ENCODE data around the gene MIGA1. TPM values are rescaled to one million over a fixed set of nuclear protein-coding genes. Genes with fewer than 3 reads are reported as not detected.
A peak's percentile ranks its signal among the peaks of the same experiment; 100 is the strongest.
"Not testable (repeated sequence)": the region's sequence is repeated elsewhere in the genome, so short reads cannot be mapped to it uniquely, and the experiment has no call there.

Gene MIGA1
- total RNA-seq, 2 experiments from 2014 or later: 9.2 to 11.6 TPM

DNA sequence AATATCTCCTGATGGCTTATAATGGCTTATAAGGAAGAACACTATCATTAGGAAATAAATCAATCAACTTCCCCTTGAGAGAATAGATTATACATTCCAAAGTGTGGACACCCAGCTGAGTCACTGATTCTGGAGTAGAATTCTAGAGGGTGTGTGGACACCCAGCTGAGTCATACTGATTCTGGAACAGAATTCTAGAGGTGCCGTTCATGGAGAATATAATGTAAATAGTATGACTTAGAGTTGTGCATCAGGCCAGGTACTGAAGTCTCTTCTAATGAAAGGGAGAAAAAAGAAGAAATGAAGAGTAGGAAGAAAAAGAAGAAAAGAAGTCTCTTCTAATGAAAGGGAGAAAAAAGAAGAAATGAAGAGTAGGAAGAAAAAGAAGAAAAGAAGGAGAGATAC, 17.4 kb upstream of the MIGA1 start:
- Mint-ChIP-seq H3K36me3 (peaks cover 7% of the 10 kb centered on the region), H3K27ac (no peak overlapping the region), H3K4me1 (peaks cover 15% of the 10 kb centered on the region), H3K27me3 (no peaks in the 10 kb centered on the region), H3K4me3 (no peak overlapping the region), H3K9me3 (ENCODE audit: low read depth) (no peaks in the 10 kb centered on the region)
- no peak for DNase-seq
- CTCF ChIA-PET: no interaction called here
- no peak for ATAC-seq

DNA sequence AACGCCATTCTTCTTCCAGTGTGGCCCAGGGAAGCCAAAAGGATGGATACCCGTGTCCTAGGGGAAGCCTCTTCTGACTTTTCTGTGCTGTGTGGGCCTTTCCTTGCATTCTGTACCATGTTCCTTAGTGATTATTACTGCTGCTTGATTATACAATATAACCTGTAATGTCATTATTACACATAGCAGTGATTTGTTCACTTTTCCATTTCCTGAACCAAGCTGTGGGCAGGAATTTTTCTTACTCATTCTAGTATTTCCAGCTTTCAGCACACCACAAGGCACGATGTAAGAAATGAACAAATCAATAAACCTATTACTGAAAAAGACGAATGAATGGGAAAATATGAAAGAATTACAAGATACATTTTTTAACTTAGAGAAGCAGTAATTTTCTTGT, 11.4 kb upstream of the MIGA1 start:
- DNase-seq (no peak), ATAC-seq (no peak)
- H3K36me3 Mint-ChIP-seq: no peaks in the 10 kb centered on the region
- no peaks in the 10 kb centered on the region for H3K4me1 Mint-ChIP-seq
- no peaks in the 10 kb centered on the region for H3K27me3 Mint-ChIP-seq
- H3K4me3 Mint-ChIP-seq: no peak overlapping the region
- H3K9me3 Mint-ChIP-seq (ENCODE audit: low read depth): no peaks in the 10 kb centered on the region
- CTCF ChIA-PET: interaction anchor here (1.2 kb wide), 1 partner anchor 85 kb away, joined by 3 read pairs; no protein-coding TSS in a partner anchor
- H3K27ac Mint-ChIP-seq: no peak overlapping the region

DNA sequence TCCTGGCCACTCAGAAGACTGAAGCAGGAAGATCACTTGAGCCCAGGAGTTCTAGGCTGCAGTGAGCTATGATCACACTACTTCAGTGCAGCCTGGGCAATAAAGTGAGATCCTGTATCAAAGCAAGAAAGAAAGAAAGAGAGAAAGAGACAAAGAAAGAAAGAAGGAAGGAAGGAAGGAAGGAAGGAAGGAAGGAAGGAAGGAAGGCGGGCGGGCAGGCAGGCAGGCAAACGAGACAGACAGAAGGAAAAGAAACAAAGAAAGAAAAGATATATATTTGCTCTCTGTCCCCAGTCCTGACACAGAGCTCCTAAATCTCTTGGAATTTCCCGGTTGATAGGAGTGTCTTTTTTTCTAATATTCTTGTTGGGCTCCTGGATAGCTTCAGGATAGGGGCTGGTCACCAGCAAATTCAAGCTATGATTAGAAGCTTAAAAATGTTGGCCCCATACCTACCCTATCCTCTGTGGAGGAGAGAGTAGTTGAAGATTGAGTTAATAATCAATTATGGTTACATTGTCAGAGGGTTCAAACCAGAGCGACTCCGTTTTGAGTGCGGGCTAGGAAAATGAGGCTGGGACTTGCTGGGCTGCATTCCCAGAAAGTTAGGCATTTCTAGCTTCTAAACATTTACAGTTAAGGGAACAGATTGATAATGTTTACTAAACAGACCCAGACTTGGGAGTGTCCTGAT, 3.3 kb upstream of the MIGA1 start:
- H3K27ac Mint-ChIP-seq: no peak overlapping the region
- DNase-seq: no peak
- ATAC-seq: no peak
- peaks cover 18% of the 10 kb centered on the region for H3K4me1 Mint-ChIP-seq
- no peaks in the 10 kb centered on the region for H3K9me3 Mint-ChIP-seq (ENCODE audit: low read depth)
- no peaks in the 10 kb centered on the region for H3K27me3 Mint-ChIP-seq
- H3K4me3 Mint-ChIP-seq: no peak overlapping the region
- no peaks in the 10 kb centered on the region for H3K36me3 Mint-ChIP-seq
- CTCF ChIA-PET: interaction anchor here (0.6 kb wide), 1 partner anchor 711 kb away, joined by 3 read pairs; no protein-coding TSS in a partner anchor

DNA sequence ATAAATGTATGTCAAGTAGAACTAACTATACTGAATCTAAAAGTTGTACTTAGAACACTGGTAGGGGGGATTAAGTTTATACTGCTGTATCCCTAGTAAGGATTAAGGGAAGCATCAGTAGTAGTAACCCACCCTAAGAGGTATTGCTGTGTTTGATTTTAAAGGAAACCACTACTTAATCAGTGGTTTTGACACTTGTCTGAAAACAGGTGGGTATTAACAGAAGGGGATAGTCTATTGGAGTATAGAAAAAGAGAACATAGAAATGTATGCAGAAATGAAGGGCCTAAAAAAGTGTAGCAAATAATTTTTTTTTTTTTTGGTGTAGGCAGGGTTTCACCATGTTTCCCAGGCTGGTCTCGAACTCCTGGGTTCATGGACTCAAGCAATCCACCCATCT, 2.2 kb downstream of the MIGA1 start:
- H3K4me3 Mint-ChIP-seq: no peak overlapping the region
- no peaks in the 10 kb centered on the region for H3K27me3 Mint-ChIP-seq
- CTCF ChIA-PET: no interaction called here
- no peak overlapping the region for H3K27ac Mint-ChIP-seq
- H3K9me3 Mint-ChIP-seq (ENCODE audit: low read depth): peaks cover 8% of the 10 kb centered on the region
- H3K4me1 Mint-ChIP-seq: peaks cover 33% of the 10 kb centered on the region
- H3K36me3 Mint-ChIP-seq: peaks cover 37% of the 10 kb centered on the region
- no peak for DNase-seq
- ATAC-seq: no peak

DNA sequence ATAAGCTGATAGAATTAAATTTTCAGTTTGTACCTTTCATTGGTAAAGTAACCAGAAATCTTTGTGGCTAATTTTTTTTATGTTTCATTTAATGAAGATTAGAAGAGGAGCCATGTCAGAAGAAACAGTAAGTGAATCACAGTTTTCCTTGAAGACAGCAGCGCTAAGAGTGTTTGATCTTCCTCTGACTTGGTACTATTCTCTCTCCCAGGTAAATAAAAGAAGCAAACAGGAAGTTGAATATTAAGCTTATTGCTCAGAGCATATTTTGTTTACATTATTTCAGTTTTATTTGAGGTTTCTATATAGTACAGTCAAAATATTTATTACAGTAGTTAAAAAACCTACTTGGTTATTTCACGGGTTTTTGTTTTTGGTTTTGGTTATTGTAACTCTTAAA, 3.7 kb downstream of the MIGA1 start:
- Mint-ChIP-seq H3K27me3 (no peaks in the 10 kb centered on the region), H3K36me3 (peaks cover 47% of the 10 kb centered on the region), H3K4me1 (peaks cover 33% of the 10 kb centered on the region), H3K9me3 (ENCODE audit: low read depth) (peaks cover 9% of the 10 kb centered on the region), H3K4me3 (no peak overlapping the region), H3K27ac (no peak overlapping the region)
- no peak for ATAC-seq
- no peak for DNase-seq
- CTCF ChIA-PET: no interaction called here

DNA sequence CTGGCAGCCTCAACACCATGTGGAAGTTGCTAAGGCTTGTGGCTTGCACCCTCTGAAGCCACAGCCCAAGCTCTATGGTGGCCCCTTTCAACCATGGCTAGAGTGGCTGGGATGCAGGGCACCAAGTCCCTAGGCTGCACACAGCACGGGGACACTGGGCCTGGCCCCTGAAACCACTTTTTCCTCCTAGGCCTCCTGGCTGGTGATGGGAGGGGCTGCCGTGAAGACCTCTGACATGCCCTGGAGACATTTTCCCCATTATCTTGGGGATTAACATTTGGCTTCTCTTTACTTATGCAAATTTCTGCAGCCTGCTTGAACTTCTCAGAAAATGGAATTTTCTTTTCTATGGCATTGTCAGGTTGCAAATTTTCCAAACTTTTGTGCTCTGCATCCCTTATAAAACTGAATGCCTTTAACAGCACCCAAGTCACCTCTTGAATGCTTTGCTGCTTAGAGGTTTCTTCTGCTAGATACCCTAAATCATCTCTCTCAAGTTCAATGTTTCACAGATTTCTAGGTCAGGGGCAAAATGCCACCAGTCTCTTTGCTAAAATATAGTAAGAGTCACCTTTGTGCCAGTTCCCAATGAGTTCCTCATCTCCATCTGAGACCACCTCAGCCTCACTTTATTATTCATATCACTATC, 6.8 kb downstream of the MIGA1 start:
- H3K9me3 Mint-ChIP-seq (ENCODE audit: low read depth); H3K27ac Mint-ChIP-seq; CTCF ChIA-PET; DNase-seq; ATAC-seq; H3K27me3 Mint-ChIP-seq; H3K4me3 Mint-ChIP-seq: not testable (repeated sequence)
- peaks cover 61% of the 10 kb centered on the region for H3K36me3 Mint-ChIP-seq
- peaks cover 14% of the 10 kb centered on the region for H3K4me1 Mint-ChIP-seq

DNA sequence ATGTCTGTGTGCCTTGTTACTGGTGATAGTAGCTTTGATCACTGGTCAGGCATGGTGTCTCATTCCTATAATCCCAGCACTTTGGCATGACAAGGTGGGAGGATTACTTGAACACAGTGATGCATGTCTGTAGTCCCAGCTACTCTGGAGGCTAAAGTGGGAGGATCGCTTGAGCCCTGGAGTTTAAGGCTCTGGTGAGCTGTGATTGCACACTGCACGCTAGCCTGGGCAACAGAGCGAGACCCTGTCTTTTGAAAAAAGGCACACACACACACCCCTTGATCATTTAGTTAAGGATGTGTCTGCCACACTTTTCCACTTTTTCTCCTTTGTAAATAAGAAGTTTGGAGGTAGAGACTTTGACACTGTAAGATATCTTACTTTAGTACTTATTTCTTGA, 15.1 kb downstream of the MIGA1 start:
- H3K4me1 Mint-ChIP-seq: no peaks in the 10 kb centered on the region
- H3K9me3 Mint-ChIP-seq (ENCODE audit: low read depth): no peaks in the 10 kb centered on the region
- H3K36me3 Mint-ChIP-seq: peaks cover 20% of the 10 kb centered on the region
- H3K27me3 Mint-ChIP-seq: no peaks in the 10 kb centered on the region
- H3K4me3 Mint-ChIP-seq: no peak overlapping the region
- CTCF ChIA-PET: no interaction called here
- ATAC-seq (no peak), DNase-seq (no peak)
- no peak overlapping the region for H3K27ac Mint-ChIP-seq

DNA sequence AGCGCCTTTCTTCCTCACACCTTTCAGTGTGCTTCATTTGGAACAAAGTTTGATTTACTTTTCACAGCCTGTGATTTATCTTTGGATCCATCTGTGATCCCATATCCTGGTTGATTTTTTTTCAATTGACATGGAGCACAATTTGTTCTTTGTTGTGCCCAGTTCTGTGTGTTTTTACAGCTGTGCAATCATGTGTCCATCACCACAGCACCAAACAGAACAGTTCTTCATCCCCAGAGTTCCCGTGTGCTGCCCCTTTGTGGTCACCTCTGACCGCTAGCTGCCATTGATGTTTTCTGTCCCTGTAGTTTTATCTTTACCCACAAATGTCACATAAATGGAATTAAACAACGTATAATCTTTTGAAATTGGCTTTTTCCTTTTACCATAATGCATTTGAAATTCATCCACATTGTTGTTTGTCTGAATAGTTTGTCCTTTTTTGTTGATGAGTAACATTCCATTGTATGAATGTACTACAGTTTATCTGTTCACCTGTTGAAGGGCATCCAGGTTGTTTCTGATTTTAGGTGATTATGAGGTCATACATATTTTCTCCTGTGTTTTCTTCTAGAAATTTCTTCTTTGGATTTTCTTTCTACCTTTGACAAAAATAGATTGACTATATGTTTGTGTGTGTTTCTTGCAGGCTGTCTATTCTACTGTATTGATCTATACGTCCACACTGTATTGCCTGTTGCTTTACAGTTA, 17.4 kb downstream of the MIGA1 start:
- Mint-ChIP-seq H3K27me3 (no peaks in the 10 kb centered on the region), H3K9me3 (ENCODE audit: low read depth) (no peaks in the 10 kb centered on the region), H3K4me3 (no peak overlapping the region), H3K4me1 (no peaks in the 10 kb centered on the region), H3K36me3 (peaks cover 20% of the 10 kb centered on the region), H3K27ac (no peak overlapping the region)
- CTCF ChIA-PET: no interaction called here
- ATAC-seq (no peak), DNase-seq (no peak)

DNA sequence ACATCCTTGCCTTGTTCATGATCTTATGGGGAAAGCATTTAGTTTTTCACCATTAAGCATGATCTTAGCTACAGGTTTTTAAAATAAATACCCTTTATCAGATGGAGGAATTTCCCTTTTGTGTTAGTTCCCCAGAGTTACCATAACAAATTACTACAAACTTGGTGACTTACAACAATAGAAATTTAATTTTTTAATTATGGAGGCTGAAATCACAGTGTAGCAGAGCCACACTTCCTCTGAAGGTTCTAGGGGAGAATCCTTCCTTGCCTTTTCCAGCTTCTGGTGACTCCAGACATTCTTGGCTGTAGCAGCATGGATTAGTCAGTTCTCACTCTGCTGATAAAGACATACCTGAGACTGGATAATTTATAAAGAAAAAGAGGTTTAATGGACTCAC, 18.5 kb downstream of the MIGA1 start:
- H3K27ac Mint-ChIP-seq: no peak overlapping the region
- CTCF ChIA-PET: no interaction called here
- no peak for ATAC-seq

DNA sequence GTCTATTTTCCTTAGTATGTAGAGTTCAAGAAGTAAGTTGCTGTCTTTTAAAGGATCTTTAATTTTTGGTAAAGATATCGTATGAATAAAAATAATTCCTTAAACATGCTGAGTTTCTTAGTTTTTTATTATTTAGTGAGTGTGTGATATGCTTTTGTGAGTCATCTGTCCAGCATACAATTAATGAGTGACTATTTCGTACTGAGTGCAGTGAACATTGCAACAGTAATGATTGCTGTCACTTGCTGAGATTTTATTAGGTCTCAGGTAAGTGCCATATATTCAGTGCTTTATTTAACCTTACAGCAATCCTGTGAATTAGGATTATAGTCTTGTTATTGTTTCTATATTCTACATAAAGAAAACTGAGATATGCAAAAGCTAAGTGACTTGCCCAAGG, 22.6 kb downstream of the MIGA1 start:
- Mint-ChIP-seq H3K9me3 (ENCODE audit: low read depth) (no peaks in the 10 kb centered on the region), H3K4me1 (no peaks in the 10 kb centered on the region), H3K27ac (no peak overlapping the region), H3K36me3 (peaks cover 28% of the 10 kb centered on the region), H3K4me3 (no peak overlapping the region), H3K27me3 (no peaks in the 10 kb centered on the region)
- ATAC-seq: no peak
- DNase-seq: no peak
- CTCF ChIA-PET: no interaction called here

More for the DNA sequence above, 18.5 kb downstream of the MIGA1 start:
- H3K27me3 Mint-ChIP-seq: no peaks in the 10 kb centered on the region
- H3K36me3 Mint-ChIP-seq: peaks cover 21% of the 10 kb centered on the region
- no peak overlapping the region for H3K4me3 Mint-ChIP-seq
- H3K4me1 Mint-ChIP-seq: no peaks in the 10 kb centered on the region
- no peak for DNase-seq
- H3K9me3 Mint-ChIP-seq (ENCODE audit: low read depth): no peaks in the 10 kb centered on the region

DNA sequence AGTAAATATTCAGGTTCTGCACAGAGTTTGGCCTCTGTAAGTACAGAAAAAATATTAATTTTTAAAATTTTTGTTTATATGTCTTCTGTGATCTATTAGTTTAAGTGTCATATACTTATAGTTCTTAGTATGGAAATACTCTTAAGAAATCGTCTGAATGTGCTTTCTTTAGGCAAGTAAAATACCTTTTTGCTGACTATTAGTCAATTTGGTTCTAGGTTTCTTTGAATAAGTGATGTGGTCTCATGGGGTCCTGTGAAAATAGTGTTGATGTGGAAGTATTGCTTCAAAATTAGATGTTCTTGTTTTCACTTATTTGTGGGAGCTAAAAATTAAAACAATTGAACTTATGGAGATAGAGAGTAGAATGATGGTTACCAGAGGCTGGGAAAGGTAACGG, 23.9 kb downstream of the MIGA1 start:
- DNase-seq (no peak), ATAC-seq (no peak)
- Mint-ChIP-seq H3K9me3 (ENCODE audit: low read depth) (no peaks in the 10 kb centered on the region), H3K36me3 (peaks cover 33% of the 10 kb centered on the region), H3K27me3 (no peaks in the 10 kb centered on the region), H3K4me3 (no peak overlapping the region), H3K4me1 (no peaks in the 10 kb centered on the region), H3K27ac (no peak overlapping the region)
- CTCF ChIA-PET: no interaction called here

DNA sequence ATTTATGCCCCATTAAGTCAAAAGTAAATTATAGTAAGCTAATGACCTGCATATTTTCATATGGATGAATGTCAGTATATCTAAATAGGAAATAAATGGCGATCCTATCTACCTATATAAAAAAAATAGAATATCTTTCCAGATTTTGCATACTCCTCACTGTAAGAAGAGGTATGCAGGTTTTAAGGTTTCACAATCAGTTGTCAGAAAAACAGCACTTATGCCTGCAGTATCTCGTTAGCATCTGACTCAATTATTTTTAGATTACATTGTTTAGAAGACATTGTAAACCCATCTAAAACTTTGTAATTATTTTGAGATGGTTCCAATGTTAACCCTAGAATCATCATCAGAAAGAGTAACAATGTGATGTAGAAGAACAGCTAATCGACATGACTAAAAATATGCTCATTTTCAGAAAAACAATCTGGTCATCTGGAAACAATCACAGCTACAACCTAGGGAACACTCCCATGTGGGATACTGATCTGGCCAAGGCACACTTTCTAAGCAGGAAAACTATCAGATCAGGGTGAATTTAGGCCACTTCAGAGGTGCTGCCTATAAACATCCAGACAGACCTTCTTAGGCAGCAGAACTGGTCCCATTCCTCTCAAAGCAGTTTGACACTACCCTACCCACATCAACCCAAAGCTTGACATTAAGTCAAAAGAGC, 30.5 kb downstream of the MIGA1 start:
- H3K27me3 Mint-ChIP-seq; H3K4me3 Mint-ChIP-seq; H3K27ac Mint-ChIP-seq; DNase-seq; CTCF ChIA-PET; ATAC-seq; H3K9me3 Mint-ChIP-seq (ENCODE audit: low read depth); H3K4me1 Mint-ChIP-seq: not testable (repeated sequence)
- peaks cover 42% of the 10 kb centered on the region for H3K36me3 Mint-ChIP-seq

DNA sequence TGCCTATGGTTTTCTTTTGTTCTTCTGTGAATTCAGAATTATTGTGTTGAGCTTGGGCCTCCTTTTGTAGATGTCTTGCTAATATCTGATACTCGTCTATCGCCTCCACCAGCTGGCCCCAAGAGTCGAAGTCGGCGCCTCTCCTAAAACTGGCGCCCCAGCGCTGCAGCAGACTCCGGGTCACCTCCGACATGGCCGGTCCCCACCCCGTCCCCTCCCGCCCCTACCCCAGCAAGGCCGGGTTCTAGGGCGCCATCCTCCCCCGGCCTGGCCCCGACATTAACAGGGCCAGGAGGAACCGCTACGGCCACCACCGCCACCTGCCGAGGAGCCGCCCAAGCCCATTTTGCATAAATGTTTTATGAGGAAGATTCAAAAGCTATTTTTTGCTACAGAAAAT, 32.1 kb downstream of the MIGA1 start:
- H3K27me3 Mint-ChIP-seq; H3K9me3 Mint-ChIP-seq (ENCODE audit: low read depth); DNase-seq; H3K4me3 Mint-ChIP-seq; H3K27ac Mint-ChIP-seq; H3K4me1 Mint-ChIP-seq: not testable (repeated sequence)
- peak; percentile 61 for ATAC-seq
- peaks cover 39% of the 10 kb centered on the region for H3K36me3 Mint-ChIP-seq
- CTCF ChIA-PET: interaction anchor here (0.6 kb wide), 1 partner anchor 12 kb away, joined by 3 read pairs; no protein-coding TSS in a partner anchor

All from activated CD8-positive, alpha-beta memory T cell treated with anti-CD3 and anti-CD28 coated beads, Interleukin-2, amount 10 ng/mL, durations not matched to agents 7 days and 5 days (primary cell).